HepG2 (cell line): ENCODE measurements around the gene GAN. TPM values are rescaled to one million over a fixed set of nuclear protein-coding genes. Genes with fewer than 3 reads are reported as not detected.

Source experiments
- FOXC1 ChIP-seq: sonication (generic); formaldehyde crosslinking; IDR thresholded peaks from 2 replicates; pipeline ENCODE4 v1.8.0; 2022; ENCODE audit warnings: mild to moderate bottlenecking, missing genetic modification reagents, borderline replicate concordance
- FOXM1 ChIP-seq: sonication (generic); formaldehyde crosslinking; IDR thresholded peaks from 2 replicates; pipeline ENCODE4 v1.5.0; 2020; ENCODE audit warnings: missing genetic modification reagents
- HDAC1 ChIP-seq: sonication (generic); formaldehyde crosslinking; IDR thresholded peaks from 2 replicates; pipeline ENCODE4 v1.5.1; 2020; ENCODE audit warnings: mild to moderate bottlenecking, missing genetic modification reagents
- ISL2 ChIP-seq: sonication (generic); formaldehyde crosslinking; IDR thresholded peaks from 2 replicates; pipeline ENCODE4 v1.5.0; 2020; ENCODE audit warnings: missing genetic modification reagents
- KDM3A ChIP-seq: IDR thresholded peaks from 2 replicates; pipeline ENCODE4 v1.6.1; 2018; ENCODE audit warnings: low read depth, missing compliant biosample characterization
- LCORL ChIP-seq, 2 experiments: fragments of 450-650 bp in 1 of 2; sonication (generic) in 1 of 2; formaldehyde crosslinking in 1 of 2; IDR thresholded peaks; 2 replicates each; pipeline versions ENCODE4 v1.5.0 to v1.6.1; 2017 to 2020; ENCODE audit warnings: antibody characterized with exemption in 1 of 2, missing genetic modification reagents in 1 of 2
- NFKBIZ ChIP-seq: IDR thresholded peaks from 2 replicates; pipeline ENCODE4 v1.6.1; 2018; ENCODE audit warnings: missing genetic modification reagents, missing compliant biosample characterization
- NFYB ChIP-seq: sonication (generic); formaldehyde crosslinking; IDR thresholded peaks from 2 replicates; pipeline ENCODE4 v1.4.0; 2020; ENCODE audit warnings: missing genetic modification reagents
- PAX8 ChIP-seq: sonication (generic); formaldehyde crosslinking; IDR thresholded peaks from 2 replicates; pipeline ENCODE4 v1.8.0; 2022; ENCODE audit warnings: mild to moderate bottlenecking, missing genetic modification reagents, borderline replicate concordance
- PCBP1 ChIP-seq: fragments of 200-400 bp; formaldehyde crosslinking; IDR thresholded peaks from 2 replicates; pipeline ENCODE4 v1.6.1; 2017; ENCODE audit warnings: mild to moderate bottlenecking, low read depth, low read length, borderline replicate concordance
- THYN1 ChIP-seq: sonication (generic); formaldehyde crosslinking; IDR thresholded peaks from 2 replicates; pipeline ENCODE4 v1.8.1; 2023; ENCODE audit warnings: low read depth, mild to moderate bottlenecking, moderate library complexity, missing genetic modification reagents, borderline replicate concordance
- XRCC5 ChIP-seq: fragments of 200-400 bp; formaldehyde crosslinking; optimal IDR thresholded peaks from 2 replicates; pipeline ENCODE3; 2017; ENCODE audit warnings: mild to moderate bottlenecking, low read length
- ZKSCAN8 ChIP-seq: IDR thresholded peaks from 2 replicates; pipeline ENCODE4 v1.6.1; 2016; ENCODE audit warnings: borderline replicate concordance, missing genetic modification reagents, missing compliant biosample characterization
- ZMYM4 ChIP-seq: sonication (generic); formaldehyde crosslinking; IDR thresholded peaks from 2 replicates; pipeline ENCODE4 v1.8.1; 2023; ENCODE audit warnings: mild to moderate bottlenecking, missing genetic modification reagents
- ZNF446 ChIP-seq: sonication (generic); formaldehyde crosslinking; IDR thresholded peaks from 2 replicates; pipeline ENCODE4 v1.5.0; 2020; ENCODE audit warnings: mild to moderate bottlenecking, missing genetic modification reagents
- polyA plus RNA-seq, 8 experiments: library from polyadenylated mRNA; depleted of rRNA in 3 of 8; stranded (reverse) in 7 of 8; unstranded in 1 of 8; fragments of >200 nt; fragmentation: Illumina TruSeq in 4 of 8; extraction: Trizol in 4 of 8; gene quantifications; 2 replicates each; pipeline versions ENCODE4 v1.2.1 to v1.2.3, GENCODE V29; 2011 to 2016; ENCODE audit warnings: low read depth in 4 of 8, missing spikeins in 1 of 8, mixed read lengths in 1 of 8; ENCODE audit not compliant: insufficient read depth in 1 of 8
- total RNA-seq, 5 experiments: library from RNA; depleted of rRNA; stranded (reverse); fragments of >200 nt; fragmentation: Illumina TruSeq; extraction: Trizol; gene quantifications; 2 replicates each; pipeline ENCODE4 v1.2.3, GENCODE V29; 2016; ENCODE audit warnings: low read depth in 1 of 5
- TF ChIP-seq, protein P1 (sequence below): sonication (generic); formaldehyde crosslinking; IDR thresholded peaks from 2 replicates; pipeline ENCODE4 v1.8.0; 2023; ENCODE audit warnings: mild to moderate bottlenecking, missing genetic modification reagents
- TF ChIP-seq, protein P2 (sequence below): sonication (generic); formaldehyde crosslinking; IDR thresholded peaks from 2 replicates; pipeline ENCODE4 v1.8.1; 2023; ENCODE audit warnings: missing genetic modification reagents, mild to moderate bottlenecking, borderline replicate concordance
- TF ChIP-seq, protein P3 (sequence below): sonication (generic); formaldehyde crosslinking; IDR thresholded peaks from 2 replicates; pipeline ENCODE4 v1.5.0; 2020; ENCODE audit warnings: mild to moderate bottlenecking, missing genetic modification reagents
- TF ChIP-seq, protein P4 (sequence below): IDR thresholded peaks from 2 replicates; pipeline ENCODE4 v1.6.1; 2012; ENCODE audit warnings: low read depth, low read length, improper control_type of control experiment
- TF ChIP-seq, protein P5 (sequence below): IDR thresholded peaks from 2 replicates; pipeline ENCODE4 v1.6.1; 2016; ENCODE audit warnings: control low read depth
- TF ChIP-seq, protein P6 (sequence below): sonication (generic); formaldehyde crosslinking; IDR thresholded peaks from 2 replicates; pipeline ENCODE4 v1.4.0; 2020; ENCODE audit warnings: missing genetic modification reagents

Gene GAN
- total and polyA plus RNA-seq, 2 of the 13 experiments (the other 11 are each of a cell fraction or from before 2014, with no cell fraction given): 4.3 to 11.0 TPM

DNA sequence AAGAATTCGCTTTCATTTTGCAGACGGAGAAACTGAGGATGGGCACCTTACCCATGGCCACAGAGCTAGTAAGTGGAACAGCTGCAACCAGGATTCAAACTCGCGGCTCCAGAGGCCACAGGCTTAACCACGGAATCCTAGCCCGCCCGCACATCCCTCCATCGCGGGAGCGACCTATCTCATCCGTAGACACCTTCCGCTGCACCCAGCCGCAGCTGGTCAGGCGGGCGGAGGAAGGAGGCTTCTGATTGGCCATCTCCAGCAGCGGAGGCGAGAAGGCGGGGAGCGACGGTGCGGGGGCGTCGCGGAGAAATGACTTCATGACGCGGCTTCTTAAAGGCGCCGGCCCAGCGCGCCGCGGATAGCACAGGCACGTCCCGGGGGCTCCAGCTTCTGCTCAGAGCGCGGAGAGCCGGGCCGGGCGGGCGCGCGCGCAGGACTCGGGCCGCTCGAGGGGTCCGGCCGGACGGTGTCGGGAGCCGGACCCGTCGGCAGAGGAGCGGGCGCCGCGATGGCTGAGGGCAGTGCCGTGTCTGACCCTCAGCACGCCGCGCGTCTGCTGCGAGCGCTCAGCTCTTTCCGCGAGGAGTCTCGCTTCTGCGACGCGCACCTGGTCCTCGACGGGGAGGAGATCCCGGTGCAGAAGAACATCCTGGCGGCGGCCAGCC, at the start of gene GAN (continued):
- TF ChIP-seq, protein P1, sequence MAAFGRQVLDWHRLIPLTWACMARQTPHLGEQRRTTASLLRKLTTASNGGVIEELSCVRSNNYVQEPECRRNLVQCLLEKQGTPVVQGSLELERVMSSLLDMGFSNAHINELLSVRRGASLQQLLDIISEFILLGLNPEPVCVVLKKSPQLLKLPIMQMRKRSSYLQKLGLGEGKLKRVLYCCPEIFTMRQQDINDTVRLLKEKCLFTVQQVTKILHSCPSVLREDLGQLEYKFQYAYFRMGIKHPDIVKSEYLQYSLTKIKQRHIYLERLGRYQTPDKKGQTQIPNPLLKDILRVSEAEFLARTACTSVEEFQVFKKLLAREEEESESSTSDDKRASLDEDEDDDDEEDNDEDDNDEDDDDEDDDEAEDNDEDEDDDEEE (CRISPR knock-in tag): no peak; the same call in 1 of the 2 replicates
- TF ChIP-seq FOXC1 (CRISPR knock-in tag): peak; percentile 72
- peak; percentile 26; the same call in 1 of the 2 replicates for TF ChIP-seq ZKSCAN8
- peak; percentile 88; the same call in 1 of the 2 replicates for TF ChIP-seq PCBP1
- no peak for TF ChIP-seq FOXM1 (CRISPR knock-in tag)
- TF ChIP-seq LCORL (IDR thresholded peaks at IDR 0.05): no peak
- TF ChIP-seq LCORL (CRISPR knock-in tag; IDR thresholded peaks at IDR 0.05): peak; percentile 47; the same call in 1 of the 2 replicates
- TF ChIP-seq, protein P2, sequence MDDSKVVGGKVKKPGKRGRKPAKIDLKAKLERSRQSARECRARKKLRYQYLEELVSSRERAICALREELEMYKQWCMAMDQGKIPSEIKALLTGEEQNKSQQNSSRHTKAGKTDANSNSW (CRISPR knock-in tag): 0 out of 2 replicates have a peak, but pooled peaks have one; percentile 65
- no peak for TF ChIP-seq NFKBIZ (CRISPR knock-in tag)
- TF ChIP-seq, protein P3, sequence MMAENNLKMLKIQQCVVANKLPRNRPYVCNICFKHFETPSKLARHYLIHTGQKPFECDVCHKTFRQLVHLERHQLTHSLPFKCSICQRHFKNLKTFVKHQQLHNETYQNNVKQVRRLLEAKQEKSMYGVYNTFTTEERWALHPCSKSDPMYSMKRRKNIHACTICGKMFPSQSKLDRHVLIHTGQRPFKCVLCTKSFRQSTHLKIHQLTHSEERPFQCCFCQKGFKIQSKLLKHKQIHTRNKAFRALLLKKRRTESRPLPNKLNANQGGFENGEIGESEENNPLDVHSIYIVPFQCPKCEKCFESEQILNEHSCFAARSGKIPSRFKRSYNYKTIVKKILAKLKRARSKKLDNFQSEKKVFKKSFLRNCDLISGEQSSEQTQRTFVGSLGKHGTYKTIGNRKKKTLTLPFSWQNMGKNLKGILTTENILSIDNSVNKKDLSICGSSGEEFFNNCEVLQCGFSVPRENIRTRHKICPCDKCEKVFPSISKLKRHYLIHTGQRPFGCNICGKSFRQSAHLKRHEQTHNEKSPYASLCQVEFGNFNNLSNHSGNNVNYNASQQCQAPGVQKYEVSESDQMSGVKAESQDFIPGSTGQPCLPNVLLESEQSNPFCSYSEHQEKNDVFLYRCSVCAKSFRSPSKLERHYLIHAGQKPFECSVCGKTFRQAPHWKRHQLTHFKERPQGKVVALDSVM (CRISPR knock-in tag): 0 out of 2 replicates have a peak, but pooled peaks have one; percentile 6
- TF ChIP-seq HDAC1: peak; percentile 95
- 0 out of 2 replicates have a peak, but pooled peaks have one; percentile 26 for TF ChIP-seq ZNF446 (CRISPR knock-in tag)
- TF ChIP-seq, protein P4, sequence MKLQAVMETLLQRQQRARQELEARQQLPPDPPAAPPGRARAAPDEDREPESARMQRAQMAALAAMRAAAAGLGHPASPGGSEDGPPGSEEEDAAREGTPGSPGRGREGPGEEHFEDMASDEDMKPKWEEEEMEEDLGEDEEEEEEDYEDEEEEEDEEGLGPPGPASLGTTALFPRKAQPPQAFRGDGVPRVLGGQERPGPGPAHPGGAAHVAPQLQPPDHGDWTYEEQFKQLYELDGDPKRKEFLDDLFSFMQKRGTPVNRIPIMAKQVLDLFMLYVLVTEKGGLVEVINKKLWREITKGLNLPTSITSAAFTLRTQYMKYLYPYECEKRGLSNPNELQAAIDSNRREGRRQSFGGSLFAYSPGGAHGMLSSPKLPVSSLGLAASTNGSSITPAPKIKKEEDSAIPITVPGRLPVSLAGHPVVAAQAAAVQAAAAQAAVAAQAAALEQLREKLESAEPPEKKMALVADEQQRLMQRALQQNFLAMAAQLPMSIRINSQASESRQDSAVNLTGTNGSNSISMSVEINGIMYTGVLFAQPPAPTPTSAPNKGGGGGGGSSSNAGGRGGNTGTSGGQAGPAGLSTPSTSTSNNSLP: peak; percentile 41; the same call in 1 of the 2 replicates
- TF ChIP-seq PAX8: peak; percentile 46
- peak; percentile 92 for TF ChIP-seq XRCC5
- peak; percentile 99 for TF ChIP-seq ZMYM4 (CRISPR knock-in tag)
- no peak for TF ChIP-seq KDM3A (CRISPR knock-in tag)
- TF ChIP-seq THYN1 (CRISPR knock-in tag): no peak
- TF ChIP-seq, protein P5, sequence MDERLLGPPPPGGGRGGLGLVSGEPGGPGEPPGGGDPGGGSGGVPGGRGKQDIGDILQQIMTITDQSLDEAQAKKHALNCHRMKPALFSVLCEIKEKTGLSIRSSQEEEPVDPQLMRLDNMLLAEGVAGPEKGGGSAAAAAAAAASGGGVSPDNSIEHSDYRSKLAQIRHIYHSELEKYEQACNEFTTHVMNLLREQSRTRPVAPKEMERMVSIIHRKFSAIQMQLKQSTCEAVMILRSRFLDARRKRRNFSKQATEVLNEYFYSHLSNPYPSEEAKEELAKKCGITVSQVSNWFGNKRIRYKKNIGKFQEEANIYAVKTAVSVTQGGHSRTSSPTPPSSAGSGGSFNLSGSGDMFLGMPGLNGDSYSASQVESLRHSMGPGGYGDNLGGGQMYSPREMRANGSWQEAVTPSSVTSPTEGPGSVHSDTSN (CRISPR knock-in tag): no peak
- TF ChIP-seq NFYB: peak; percentile 87
- TF ChIP-seq, protein P6, sequence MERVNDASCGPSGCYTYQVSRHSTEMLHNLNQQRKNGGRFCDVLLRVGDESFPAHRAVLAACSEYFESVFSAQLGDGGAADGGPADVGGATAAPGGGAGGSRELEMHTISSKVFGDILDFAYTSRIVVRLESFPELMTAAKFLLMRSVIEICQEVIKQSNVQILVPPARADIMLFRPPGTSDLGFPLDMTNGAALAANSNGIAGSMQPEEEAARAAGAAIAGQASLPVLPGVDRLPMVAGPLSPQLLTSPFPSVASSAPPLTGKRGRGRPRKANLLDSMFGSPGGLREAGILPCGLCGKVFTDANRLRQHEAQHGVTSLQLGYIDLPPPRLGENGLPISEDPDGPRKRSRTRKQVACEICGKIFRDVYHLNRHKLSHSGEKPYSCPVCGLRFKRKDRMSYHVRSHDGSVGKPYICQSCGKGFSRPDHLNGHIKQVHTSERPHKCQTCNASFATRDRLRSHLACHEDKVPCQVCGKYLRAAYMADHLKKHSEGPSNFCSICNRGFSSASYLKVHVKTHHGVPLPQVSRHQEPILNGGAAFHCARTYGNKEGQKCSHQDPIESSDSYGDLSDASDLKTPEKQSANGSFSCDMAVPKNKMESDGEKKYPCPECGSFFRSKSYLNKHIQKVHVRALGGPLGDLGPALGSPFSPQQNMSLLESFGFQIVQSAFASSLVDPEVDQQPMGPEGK: peak; percentile 88
- 0 out of 2 replicates have a peak, but pooled peaks have one; percentile 36 for TF ChIP-seq ISL2 (CRISPR knock-in tag)
